HTR-8/SVneo (cell line): ENCODE results near the gene SRRM5.
"Not testable (repeated sequence)": the region's sequence is repeated elsewhere in the genome, so short reads cannot be mapped to it uniquely, and the experiment has no call there.

ENCODE experiments used
- DNase-seq: peaks from one replicate; pipeline ENCODE4 v3.0.0; 2011; ENCODE audit warnings: low spot score, mixed read lengths; ENCODE audit not compliant: insufficient read length
- FAIRE-seq: peaks from 2 replicates; lab custom pipeline; 2011; peaks lifted over from hg19 to GRCh38; lab: Jason Lieb, UNC

Gene SRRM5

GRCh38 chr19:43589277-43589676 is 22.6 kb upstream of the SRRM5 start:
- FAIRE-seq = no peak

DNA sequence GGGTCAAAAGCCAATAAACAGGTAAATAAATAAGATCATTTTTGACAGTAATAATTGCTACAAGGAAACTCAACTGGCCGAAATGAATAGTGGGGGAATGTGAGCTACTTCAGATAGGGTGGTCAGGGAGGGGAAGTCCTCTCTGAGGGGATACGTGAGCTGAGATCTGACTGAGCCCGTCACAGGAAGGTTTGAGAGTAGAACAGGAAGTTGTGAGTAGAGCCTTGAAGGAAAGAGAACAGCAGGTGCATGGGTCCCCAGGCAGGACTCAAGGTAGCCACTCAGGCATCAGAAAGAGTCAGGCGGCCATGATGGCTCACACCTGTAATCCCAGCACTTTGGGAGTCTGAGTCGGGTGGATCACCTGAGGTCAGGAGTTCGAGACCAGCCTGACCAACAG is 22.2 kb upstream of the SRRM5 start:
- no peak for DNase-seq
- no peak for FAIRE-seq

More at GRCh38 chr19:43589277-43589676, 22.6 kb upstream of the SRRM5 start:
- no peak for DNase-seq

DNA sequence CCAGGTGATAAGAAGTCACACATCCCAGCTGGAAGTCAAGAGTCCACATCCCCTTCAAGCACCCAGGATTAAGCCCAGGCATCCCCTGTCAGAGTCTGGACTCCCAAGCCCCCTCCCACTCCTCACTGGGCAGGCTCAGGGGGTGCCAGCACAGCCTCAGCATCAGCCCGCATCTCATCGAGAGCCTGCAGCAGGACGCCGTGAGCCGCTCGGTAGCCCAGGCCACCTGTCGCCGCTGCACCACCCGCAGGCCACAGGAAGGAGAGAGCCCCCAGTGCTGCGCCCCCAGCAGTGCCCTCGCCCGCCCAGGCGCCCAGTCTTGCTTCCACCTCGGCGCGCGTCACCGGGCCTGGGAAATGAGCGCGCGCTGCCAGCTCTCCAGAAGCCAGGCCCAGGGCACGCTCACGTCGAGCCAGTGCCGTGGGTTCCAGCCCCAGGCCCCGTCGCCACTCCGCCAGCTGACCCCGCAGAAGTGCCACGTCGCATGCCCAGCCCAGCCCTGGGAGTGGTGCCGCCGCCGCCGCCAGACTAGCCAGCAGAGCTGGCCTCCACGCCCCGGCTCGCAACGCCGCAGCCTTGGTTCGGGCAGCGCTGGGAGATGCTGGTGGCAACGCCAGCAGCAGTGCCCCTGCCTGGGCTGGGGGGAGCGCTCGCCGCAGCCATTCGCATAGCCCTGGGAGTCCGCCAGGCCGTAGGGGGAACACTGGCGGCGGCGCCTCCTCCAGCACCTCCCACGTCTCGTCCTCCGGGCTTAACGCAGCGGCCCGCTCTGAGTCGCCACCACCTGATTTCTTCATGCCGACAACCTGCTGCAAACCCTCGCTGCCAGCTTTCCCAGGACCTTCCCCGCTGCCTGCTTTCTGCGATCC is 19.8 kb upstream of the SRRM5 start:
- no peak for DNase-seq
- FAIRE-seq = no peak

- FAIRE-seq (no peak), DNase-seq (no peak)
These were observed 19.0 kb upstream of the SRRM5 start for GRCh38 chr19:43592800-43593350.

GRCh38 chr19:43594081-43594697 is 17.7 kb upstream of the SRRM5 start:
- FAIRE-seq = no peak

GRCh38 chr19:43594710-43595604 is 16.9 kb upstream of the SRRM5 start:
- FAIRE-seq (no peak), DNase-seq (peak; percentile 41)

More at GRCh38 chr19:43594081-43594697, 17.7 kb upstream of the SRRM5 start:
- no peak for DNase-seq

GRCh38 chr19:43595605-43595998 is 16.3 kb upstream of the SRRM5 start:
- DNase-seq (no peak), FAIRE-seq (no peak)

GRCh38 chr19:43595999-43596841 is 15.7 kb upstream of the SRRM5 start, which contains the start of the genes IRGQ and ZNF576:
IRGQ (minus strand) TSS chr19:43596134; CDS start chr19:43595338, 796 bp downstream.
ZNF576 (plus strand) TSS chr19:43596595; CDS start chr19:43597109, 514 bp downstream.
- DNase-seq (peak; percentile 99), FAIRE-seq (peak; percentile 99)

- FAIRE-seq = no peak
- DNase-seq = no peak
These were observed 14.9 kb upstream of the SRRM5 start for GRCh38 chr19:43596842-43597461.

DNA sequence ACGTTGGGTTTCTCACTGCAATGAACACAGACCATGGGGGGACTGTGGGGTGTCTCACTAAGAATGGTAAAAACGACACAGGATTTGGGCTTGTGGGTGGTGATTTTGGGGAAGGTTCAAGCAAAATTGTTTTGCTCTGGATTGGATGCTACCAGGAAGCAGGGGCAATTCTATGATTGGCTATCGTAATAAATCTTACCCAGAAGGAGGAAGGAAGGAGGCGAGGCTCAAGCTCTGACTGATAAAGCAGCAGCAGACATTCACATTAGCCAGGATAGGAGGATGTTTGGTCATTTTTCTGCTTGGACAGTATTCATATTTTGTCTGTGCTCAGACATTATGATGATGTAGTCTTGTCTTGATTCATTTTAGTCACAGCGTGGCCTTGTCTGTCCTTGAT is 14.0 kb upstream of the SRRM5 start:
- no peak for FAIRE-seq

DNA sequence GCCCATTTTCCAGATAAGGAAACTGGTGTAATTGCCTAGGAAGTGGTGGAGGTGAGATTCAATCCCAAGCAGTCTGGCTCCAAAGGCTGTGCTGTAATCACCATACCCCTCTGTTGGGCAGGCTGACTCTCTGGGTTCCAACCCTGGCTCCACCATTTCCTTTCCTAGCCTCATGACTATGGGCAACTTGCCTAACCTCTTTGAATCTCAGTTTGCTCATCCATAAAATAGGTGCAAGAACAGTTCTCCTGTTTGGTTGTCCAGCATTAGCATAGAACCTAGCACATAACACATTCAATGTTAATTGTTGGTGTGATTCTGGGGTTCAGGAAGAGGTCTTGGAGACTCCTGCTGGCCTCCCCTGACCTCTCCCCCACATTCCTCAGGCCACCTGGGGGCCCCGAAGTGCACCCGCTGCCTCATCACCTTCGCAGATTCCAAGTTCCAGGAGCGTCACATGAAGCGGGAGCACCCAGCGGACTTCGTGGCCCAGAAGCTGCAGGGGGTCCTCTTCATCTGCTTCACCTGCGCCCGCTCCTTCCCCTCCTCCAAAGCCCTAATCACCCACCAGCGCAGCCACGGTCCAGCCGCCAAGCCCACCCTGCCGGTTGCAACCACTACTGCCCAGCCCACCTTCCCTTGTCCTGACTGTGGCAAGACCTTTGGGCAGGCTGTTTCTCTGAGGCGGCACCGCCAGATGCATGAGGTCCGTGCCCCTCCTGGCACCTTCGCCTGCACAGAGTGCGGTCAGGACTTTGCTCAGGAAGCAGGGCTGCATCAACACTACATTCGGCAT is 13.2 kb upstream of the SRRM5 start:
- DNase-seq (no peak), FAIRE-seq (no peak)

More for the DNA sequence above, 14.0 kb upstream of the SRRM5 start:
- no peak for DNase-seq

- FAIRE-seq = no peak
- no peak for DNase-seq
These were observed 12.1 kb upstream of the SRRM5 start for GRCh38 chr19:43599635-43600295.

DNA sequence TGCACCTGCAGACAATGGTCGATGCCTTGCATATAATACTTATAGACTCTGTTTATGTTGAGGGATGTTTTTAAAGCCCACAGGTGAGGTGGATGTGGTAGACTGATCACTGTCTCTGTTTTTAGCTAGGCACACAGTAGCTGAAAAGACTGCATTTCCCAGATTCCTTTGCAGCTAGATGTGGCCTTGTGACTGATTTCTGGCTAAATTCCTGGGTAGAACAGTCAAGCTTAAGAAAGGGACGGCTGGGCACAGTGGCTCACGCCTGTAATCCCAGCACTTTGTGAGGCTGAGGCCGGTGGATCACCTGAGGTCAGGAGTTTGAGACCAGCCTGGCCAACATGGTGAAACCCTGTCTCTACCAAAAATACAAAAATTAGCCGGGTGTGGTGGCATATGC is 11.6 kb upstream of the SRRM5 start:
- FAIRE-seq, DNase-seq: not testable (repeated sequence)

DNA sequence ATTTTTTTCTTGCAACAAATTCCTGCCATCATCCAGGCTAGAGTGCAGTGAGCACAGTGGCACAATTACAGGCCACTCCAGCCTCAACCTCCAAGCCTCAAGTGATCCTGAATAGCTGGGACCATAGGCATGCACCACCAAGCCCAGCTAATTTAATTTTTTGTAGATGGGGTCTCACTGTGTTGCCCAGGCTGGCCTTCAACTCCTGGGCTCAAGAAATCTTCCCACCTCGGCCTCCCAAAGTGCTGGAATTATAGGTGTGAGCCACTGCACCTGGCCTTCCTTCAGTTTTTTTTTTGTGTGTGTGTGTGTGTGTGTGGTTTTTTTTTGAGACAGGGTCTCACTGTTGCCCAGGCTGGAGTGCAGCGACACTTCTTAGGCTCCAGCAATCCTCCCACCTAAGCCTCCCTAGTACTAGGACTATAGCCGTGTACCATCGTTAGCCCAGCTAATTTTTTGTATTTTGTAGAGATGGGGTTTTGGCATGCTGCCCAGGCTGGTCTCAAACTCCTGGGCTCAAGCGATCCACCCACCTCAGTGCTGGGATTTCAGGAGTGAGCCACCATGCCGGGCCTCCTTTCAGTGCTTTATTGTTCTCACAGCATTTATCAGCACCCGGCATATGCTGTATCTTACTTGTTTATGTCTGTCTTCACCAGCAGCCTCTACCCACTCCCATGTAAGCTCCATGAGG is 5.9 kb upstream of the SRRM5 start:
- no peak for FAIRE-seq
- no peak for DNase-seq

DNA sequence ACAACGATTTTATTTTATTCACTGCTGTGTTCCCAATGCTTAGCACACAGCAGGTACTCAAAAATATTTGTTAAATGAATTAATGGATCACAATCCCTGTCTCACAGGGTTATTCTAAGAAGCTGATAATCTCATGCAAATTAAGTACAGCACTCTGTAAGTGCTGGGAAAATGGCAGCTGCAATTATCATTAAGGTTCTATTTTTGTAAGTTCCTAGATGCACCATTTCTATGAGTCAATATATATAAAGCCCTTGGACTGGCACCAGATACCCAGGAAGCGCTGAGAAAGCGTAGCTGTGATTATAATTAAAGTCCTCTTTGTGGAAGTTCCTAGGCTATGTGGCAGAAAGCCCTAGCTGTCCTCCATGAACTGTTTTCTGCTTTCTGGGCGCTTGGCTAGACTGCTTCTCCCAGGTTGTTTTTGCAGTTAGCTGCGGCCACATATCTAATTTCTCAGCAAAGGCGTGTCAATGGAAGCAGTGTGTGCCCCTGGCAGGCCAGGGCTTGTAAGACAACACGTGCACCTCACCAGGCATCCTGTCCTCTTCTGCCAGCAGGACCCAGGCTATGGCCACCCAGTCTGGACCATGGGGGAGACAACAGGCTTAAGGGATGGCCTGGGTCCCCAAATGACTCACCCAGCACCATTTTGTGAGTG is 5.2 kb upstream of the SRRM5 start:
- DNase-seq (no peak), FAIRE-seq (no peak)
